HEK293 (cell line): Measurements from ENCODE around the gene EPHB1.

Experiments
- GLI2 ChIP-seq: fragments of 450-650 bp; formaldehyde crosslinking; IDR thresholded peaks from 2 replicates; pipeline ENCODE4; 2017; ENCODE audit warnings: missing biosample characterization, missing genetic modification characterization, low read depth, borderline replicate concordance
- PRDM6 ChIP-seq: fragments of 450-650 bp; formaldehyde crosslinking; IDR thresholded peaks from 2 replicates; pipeline ENCODE4 v1.5.1; 2017; ENCODE audit warnings: missing biosample characterization, missing genetic modification characterization
- SCRT1 ChIP-seq: fragments of 450-650 bp; formaldehyde crosslinking; IDR thresholded peaks from 2 replicates; pipeline ENCODE4 v1.5.1; 2016; ENCODE audit warnings: missing biosample characterization, missing genetic modification characterization, borderline replicate concordance
- SCRT2 ChIP-seq: fragments of 450-650 bp; formaldehyde crosslinking; IDR thresholded peaks from 2 replicates; pipeline ENCODE4 v1.5.1; 2016; ENCODE audit warnings: missing biosample characterization, missing genetic modification characterization
- SP2 ChIP-seq: fragments of 450-650 bp; formaldehyde crosslinking; IDR thresholded peaks from 2 replicates; pipeline ENCODE4 v1.5.1; 2016; ENCODE audit warnings: missing biosample characterization, missing genetic modification characterization
- ZBTB49 ChIP-seq: fragments of 450-650 bp; formaldehyde crosslinking; IDR thresholded peaks from 2 replicates; pipeline ENCODE4 v1.5.1; 2016; ENCODE audit warnings: missing biosample characterization, missing genetic modification characterization, low read depth
- ZNF10 ChIP-seq: fragments of 450-650 bp; formaldehyde crosslinking; IDR thresholded peaks from 2 replicates; pipeline ENCODE4 v1.5.1; 2017; ENCODE audit warnings: missing biosample characterization, missing genetic modification characterization
- ZNF138 ChIP-seq: fragments of 450-650 bp; formaldehyde crosslinking; IDR thresholded peaks from 2 replicates; pipeline ENCODE4 v1.5.1; 2016; ENCODE audit warnings: missing biosample characterization, missing genetic modification characterization, borderline replicate concordance
- ZNF140 ChIP-seq: fragments of 450-650 bp; formaldehyde crosslinking; IDR thresholded peaks from 2 replicates; pipeline ENCODE4 v1.5.1; 2016; ENCODE audit warnings: missing biosample characterization, missing genetic modification characterization
- ZNF169 ChIP-seq: fragments of 450-650 bp; formaldehyde crosslinking; IDR thresholded peaks from 2 replicates; pipeline ENCODE4 v1.5.1; 2016; ENCODE audit warnings: missing biosample characterization, missing genetic modification characterization
- ZNF184 ChIP-seq: fragments of 450-650 bp; IDR thresholded peaks from 2 replicates; pipeline ENCODE4 v1.5.1; 2018; ENCODE audit warnings: missing biosample characterization, mild to moderate bottlenecking, missing genetic modification characterization
- ZNF221 ChIP-seq: fragments of 450-650 bp; formaldehyde crosslinking; IDR thresholded peaks from 2 replicates; pipeline ENCODE4 v1.5.1; 2017; ENCODE audit warnings: missing biosample characterization, missing genetic modification characterization, borderline replicate concordance
- ZNF26 ChIP-seq: fragments of 450-650 bp; formaldehyde crosslinking; IDR thresholded peaks from 2 replicates; pipeline ENCODE4 v1.5.1; 2016; ENCODE audit warnings: missing biosample characterization, missing genetic modification characterization
- ZNF266 ChIP-seq: fragments of 450-650 bp; formaldehyde crosslinking; IDR thresholded peaks from 2 replicates; pipeline ENCODE4 v1.5.1; 2016; ENCODE audit warnings: missing biosample characterization, missing genetic modification characterization, low read depth
- ZNF341 ChIP-seq: fragments of 450-650 bp; formaldehyde crosslinking; IDR thresholded peaks from 2 replicates; pipeline ENCODE4; 2016; ENCODE audit warnings: low read depth, missing biosample characterization, missing genetic modification characterization
- ZNF366 ChIP-seq: fragments of 450-650 bp; formaldehyde crosslinking; conservative IDR thresholded peaks from 2 replicates; pipeline ENCODE4 v1.5.1; 2016; ENCODE audit warnings: missing biosample characterization, missing genetic modification characterization
- ZNF48 ChIP-seq: fragments of 450-650 bp; formaldehyde crosslinking; IDR thresholded peaks from 2 replicates; pipeline ENCODE4 v1.5.1; 2016; ENCODE audit warnings: missing biosample characterization, missing genetic modification characterization
- ZNF514 ChIP-seq: fragments of 450-650 bp; formaldehyde crosslinking; IDR thresholded peaks from 2 replicates; pipeline ENCODE4 v1.5.1; 2016; ENCODE audit warnings: missing biosample characterization, missing genetic modification characterization
- ZNF518A ChIP-seq: fragments of 450-650 bp; formaldehyde crosslinking; conservative IDR thresholded peaks from 2 replicates; pipeline ENCODE4 v1.5.1; 2016; ENCODE audit warnings: low read depth, missing biosample characterization, missing genetic modification characterization
- ZNF561 ChIP-seq: fragments of 450-650 bp; IDR thresholded peaks from 2 replicates; pipeline ENCODE4 v1.5.1; 2018; ENCODE audit warnings: missing biosample characterization, missing genetic modification characterization, borderline replicate concordance
- ZNF600 ChIP-seq: fragments of 450-650 bp; formaldehyde crosslinking; IDR thresholded peaks from 2 replicates; pipeline ENCODE4 v1.5.1; 2016; ENCODE audit warnings: missing biosample characterization, missing genetic modification characterization
- ZNF626 ChIP-seq: fragments of 450-650 bp; sonication (Bioruptor Pico); formaldehyde crosslinking; IDR thresholded peaks from 2 replicates; pipeline ENCODE4 v1.5.1; 2018; ENCODE audit warnings: missing biosample characterization, missing genetic modification characterization, inconsistent platforms
- ZNF654 ChIP-seq: fragments of 450-650 bp; formaldehyde crosslinking; IDR thresholded peaks from 2 replicates; pipeline ENCODE4 v1.5.1; 2016; ENCODE audit warnings: low read depth, missing biosample characterization, missing genetic modification characterization
- ZNF670 ChIP-seq: fragments of 450-650 bp; formaldehyde crosslinking; IDR thresholded peaks from 2 replicates; pipeline ENCODE4 v1.5.1; 2016; ENCODE audit warnings: missing biosample characterization, missing genetic modification characterization, low read depth
- TF ChIP-seq, protein P1 (sequence below): fragments of 450-650 bp; formaldehyde crosslinking; IDR thresholded peaks from 2 replicates; pipeline ENCODE4 v1.5.1; 2016; ENCODE audit warnings: missing biosample characterization, missing genetic modification characterization, low read depth
- TF ChIP-seq, protein P2 (sequence below): fragments of 450-650 bp; formaldehyde crosslinking; IDR thresholded peaks from 2 replicates; pipeline ENCODE4 v1.5.1; 2016; ENCODE audit warnings: missing biosample characterization, missing genetic modification characterization

EPHB1 gene

GRCh38 chr3:134794950-134795745 lies at the start of gene EPHB1 (continued):
- peak; percentile 75 for TF ChIP-seq ZNF341 (tag by site-specific recombination)
- TF ChIP-seq ZNF169 (tag by site-specific recombination), result no peak
- TF ChIP-seq ZNF266 (tag by site-specific recombination), result no peak
- no peak for TF ChIP-seq ZNF140 (tag by site-specific recombination)
- no peak for TF ChIP-seq ZNF670 (tag by site-specific recombination)
- TF ChIP-seq, protein P1, sequence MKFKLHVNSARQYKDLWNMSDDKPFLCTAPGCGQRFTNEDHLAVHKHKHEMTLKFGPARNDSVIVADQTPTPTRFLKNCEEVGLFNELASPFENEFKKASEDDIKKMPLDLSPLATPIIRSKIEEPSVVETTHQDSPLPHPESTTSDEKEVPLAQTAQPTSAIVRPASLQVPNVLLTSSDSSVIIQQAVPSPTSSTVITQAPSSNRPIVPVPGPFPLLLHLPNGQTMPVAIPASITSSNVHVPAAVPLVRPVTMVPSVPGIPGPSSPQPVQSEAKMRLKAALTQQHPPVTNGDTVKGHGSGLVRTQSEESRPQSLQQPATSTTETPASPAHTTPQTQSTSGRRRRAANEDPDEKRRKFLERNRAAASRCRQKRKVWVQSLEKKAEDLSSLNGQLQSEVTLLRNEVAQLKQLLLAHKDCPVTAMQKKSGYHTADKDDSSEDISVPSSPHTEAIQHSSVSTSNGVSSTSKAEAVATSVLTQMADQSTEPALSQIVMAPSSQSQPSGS (tag by site-specific recombination), result no peak
- TF ChIP-seq ZNF514, result no peak
- TF ChIP-seq PRDM6, result no peak
- TF ChIP-seq SCRT1, result no peak
- TF ChIP-seq ZNF366 (tag by site-specific recombination), result peak; percentile 81
- TF ChIP-seq ZNF654 (tag by site-specific recombination), result peak; percentile 79
- TF ChIP-seq SCRT2 (tag by site-specific recombination), result no peak
- no peak for TF ChIP-seq ZNF561 (tag by site-specific recombination)
- no peak for TF ChIP-seq ZNF138 (tag by site-specific recombination)
- TF ChIP-seq ZNF48 (tag by site-specific recombination), result no peak
- no peak for TF ChIP-seq ZBTB49 (tag by site-specific recombination)
- TF ChIP-seq ZNF626 (tag by site-specific recombination), result no peak
- TF ChIP-seq, protein P2, sequence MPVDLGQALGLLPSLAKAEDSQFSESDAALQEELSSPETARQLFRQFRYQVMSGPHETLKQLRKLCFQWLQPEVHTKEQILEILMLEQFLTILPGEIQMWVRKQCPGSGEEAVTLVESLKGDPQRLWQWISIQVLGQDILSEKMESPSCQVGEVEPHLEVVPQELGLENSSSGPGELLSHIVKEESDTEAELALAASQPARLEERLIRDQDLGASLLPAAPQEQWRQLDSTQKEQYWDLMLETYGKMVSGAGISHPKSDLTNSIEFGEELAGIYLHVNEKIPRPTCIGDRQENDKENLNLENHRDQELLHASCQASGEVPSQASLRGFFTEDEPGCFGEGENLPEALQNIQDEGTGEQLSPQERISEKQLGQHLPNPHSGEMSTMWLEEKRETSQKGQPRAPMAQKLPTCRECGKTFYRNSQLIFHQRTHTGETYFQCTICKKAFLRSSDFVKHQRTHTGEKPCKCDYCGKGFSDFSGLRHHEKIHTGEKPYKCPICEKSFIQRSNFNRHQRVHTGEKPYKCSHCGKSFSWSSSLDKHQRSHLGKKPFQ (tag by site-specific recombination), result 0 out of 2 replicates have a peak, but pooled peaks have one; percentile 43
- no peak for TF ChIP-seq ZNF26 (tag by site-specific recombination)
- TF ChIP-seq ZNF600 (tag by site-specific recombination), result peak; percentile 93
- TF ChIP-seq SP2 (tag by site-specific recombination), result peak; percentile 66
- TF ChIP-seq ZNF221 (tag by site-specific recombination), result no peak
- no peak for TF ChIP-seq GLI2 (tag by site-specific recombination)
- TF ChIP-seq ZNF10, result no peak
- no peak for TF ChIP-seq ZNF184 (tag by site-specific recombination)
- TF ChIP-seq ZNF518A (tag by site-specific recombination), result no peak
